Stimulated activated effector memory CD8-positive, alpha-beta T cell treated with anti-CD3 and anti-CD28 coated beads, Interleukin-12 subunit alpha, Interleukin-12 subunit beta, amount 100 ng/mL, for 72 hours (primary cell): ENCODE results near the gene CMKLR1.

Experiments
- ATAC-seq: fragments of 150-1000 bp; cut with Tn5 transposase; 2 replicates; pipeline ENCODE4 v1.10.0; 2021
- DNase-seq, 2 donors: peaks; one replicate each; pipeline ENCODE4 v3.0.0; 2021 to 2022; ENCODE audit warnings: low spot score in 2 of 2
- H3K27ac Mint-ChIP-seq: one replicate; pipeline ENCODE4 v1.8.0; 2022; ENCODE audit warnings: mild to moderate bottlenecking, mixed read lengths
- H3K36me3 Mint-ChIP-seq: one replicate; pipeline ENCODE4 v1.8.0; 2022; ENCODE audit warnings: mild to moderate bottlenecking, mixed read lengths
- H3K4me1 Mint-ChIP-seq: one replicate; pipeline ENCODE4 v1.8.0; 2022; ENCODE audit warnings: mixed read lengths
- H3K4me3 Mint-ChIP-seq: one replicate; pipeline ENCODE4 v1.8.0; 2022; ENCODE audit warnings: mild to moderate bottlenecking, mixed read lengths
- H3K9me3 Mint-ChIP-seq: one replicate; pipeline ENCODE4 v1.8.0; 2022; ENCODE audit warnings: mixed read lengths

CMKLR1 gene

GRCh38 chr12:108305991-108306501 is 33.1 kb downstream of the CMKLR1 start:
- no peaks in the 10 kb centered on the region for H3K9me3 Mint-ChIP-seq
- peak overlapping the region; percentile 57 for H3K4me3 Mint-ChIP-seq
- ATAC-seq (peak; percentile 69), DNase-seq (no peak)
- peaks cover 55% of the 10 kb centered on the region for H3K4me1 Mint-ChIP-seq
- H3K36me3 Mint-ChIP-seq: no peaks in the 10 kb centered on the region
- peak overlapping the region; percentile 38 for H3K27ac Mint-ChIP-seq

- Mint-ChIP-seq H3K4me1 (peaks cover 55% of the 10 kb centered on the region), H3K36me3 (no peaks in the 10 kb centered on the region), H3K4me3 (peak overlapping the region; percentile 57), H3K9me3 (no peaks in the 10 kb centered on the region), H3K27ac (no peak overlapping the region)
- peak in 1 of 2 donors; percentile 13 for DNase-seq
- ATAC-seq: peak; percentile 59
Observed at GRCh38 chr12:108305520-108305919, 33.6 kb downstream of the CMKLR1 start.

- ATAC-seq: no peak
- Mint-ChIP-seq H3K4me1 (peaks cover 55% of the 10 kb centered on the region), H3K36me3 (no peaks in the 10 kb centered on the region), H3K4me3 (no peak overlapping the region), H3K9me3 (no peaks in the 10 kb centered on the region), H3K27ac (peak overlapping the region; percentile 2)
- DNase-seq: no peak
Observed at GRCh38 chr12:108304633-108305032, 34.5 kb downstream of the CMKLR1 start.

- Mint-ChIP-seq H3K4me3 (no peak overlapping the region), H3K36me3 (no peaks in the 10 kb centered on the region), H3K4me1 (peaks cover 57% of the 10 kb centered on the region), H3K27ac (no peak overlapping the region), H3K9me3 (no peaks in the 10 kb centered on the region)
- DNase-seq: no peak
- no peak for ATAC-seq
Observed at GRCh38 chr12:108303703-108304102, 35.4 kb downstream of the CMKLR1 start.

GRCh38 chr12:108302403-108303311 is 36.5 kb downstream of the CMKLR1 start:
- peaks cover 3% of the 10 kb centered on the region for H3K9me3 Mint-ChIP-seq
- peaks cover 5% of the 10 kb centered on the region for H3K36me3 Mint-ChIP-seq
- no peak overlapping the region for H3K27ac Mint-ChIP-seq
- peak overlapping the region; percentile 2 for H3K4me3 Mint-ChIP-seq
- ATAC-seq: no peak
- peaks cover 61% of the 10 kb centered on the region for H3K4me1 Mint-ChIP-seq
- no peak for DNase-seq

GRCh38 chr12:108302016-108302402 is 37.1 kb downstream of the CMKLR1 start:
- H3K36me3 Mint-ChIP-seq: peaks cover 5% of the 10 kb centered on the region
- H3K4me1 Mint-ChIP-seq: peaks cover 58% of the 10 kb centered on the region
- peak overlapping the region; percentile 2 for H3K4me3 Mint-ChIP-seq
- no peak overlapping the region for H3K27ac Mint-ChIP-seq
- H3K9me3 Mint-ChIP-seq: peaks cover 3% of the 10 kb centered on the region
- no peak for ATAC-seq
- DNase-seq: no peak

GRCh38 chr12:108301346-108301745 is 37.8 kb downstream of the CMKLR1 start:
- Mint-ChIP-seq H3K4me3 (peak overlapping the region; percentile 2), H3K36me3 (peaks cover 5% of the 10 kb centered on the region), H3K27ac (no peak overlapping the region), H3K4me1 (peaks cover 52% of the 10 kb centered on the region), H3K9me3 (peaks cover 3% of the 10 kb centered on the region)
- no peak for DNase-seq
- no peak for ATAC-seq

- Mint-ChIP-seq H3K9me3 (peaks cover 3% of the 10 kb centered on the region), H3K4me1 (peaks cover 52% of the 10 kb centered on the region), H3K4me3 (no peak overlapping the region), H3K27ac (no peak overlapping the region), H3K36me3 (peaks cover 5% of the 10 kb centered on the region)
- ATAC-seq (no peak), DNase-seq (no peak)
Observed at GRCh38 chr12:108299980-108300696, 39.0 kb downstream of the CMKLR1 start.

GRCh38 chr12:108299516-108299915 is 39.6 kb downstream of the CMKLR1 start:
- Mint-ChIP-seq H3K9me3 (peaks cover 3% of the 10 kb centered on the region), H3K36me3 (peaks cover 5% of the 10 kb centered on the region), H3K4me3 (no peak overlapping the region), H3K27ac (no peak overlapping the region), H3K4me1 (peaks cover 47% of the 10 kb centered on the region)
- no peak for DNase-seq
- ATAC-seq: no peak

GRCh38 chr12:108298761-108299275 is 40.3 kb downstream of the CMKLR1 start:
- H3K4me1 Mint-ChIP-seq: peaks cover 42% of the 10 kb centered on the region

GRCh38 chr12:108297895-108298760 is 41.0 kb downstream of the CMKLR1 start:
- Mint-ChIP-seq H3K4me3 (no peak overlapping the region), H3K4me1 (peaks cover 42% of the 10 kb centered on the region)
- peak; percentile 86 for ATAC-seq

More at GRCh38 chr12:108298761-108299275, 40.3 kb downstream of the CMKLR1 start:
- H3K9me3 Mint-ChIP-seq: peaks cover 3% of the 10 kb centered on the region
- no peak overlapping the region for H3K4me3 Mint-ChIP-seq
- no peak for ATAC-seq
- no peak for DNase-seq
- H3K27ac Mint-ChIP-seq: peak overlapping the region; percentile 58
- H3K36me3 Mint-ChIP-seq: peaks cover 5% of the 10 kb centered on the region

GRCh38 chr12:108297424-108297823 is 41.7 kb downstream of the CMKLR1 start:
- Mint-ChIP-seq H3K9me3 (peaks cover 3% of the 10 kb centered on the region), H3K4me3 (no peak overlapping the region), H3K4me1 (peaks cover 42% of the 10 kb centered on the region), H3K27ac (no peak overlapping the region), H3K36me3 (peaks cover 5% of the 10 kb centered on the region)
- DNase-seq (no peak), ATAC-seq (no peak)

More at GRCh38 chr12:108297895-108298760, 41.0 kb downstream of the CMKLR1 start:
- H3K27ac Mint-ChIP-seq: peak overlapping the region; percentile 58
- H3K9me3 Mint-ChIP-seq: peaks cover 3% of the 10 kb centered on the region
- peaks cover 5% of the 10 kb centered on the region for H3K36me3 Mint-ChIP-seq
- DNase-seq: peak in 1 of 2 donors; percentile 58

- peaks cover 5% of the 10 kb centered on the region for H3K36me3 Mint-ChIP-seq
- no peak overlapping the region for H3K4me3 Mint-ChIP-seq
- H3K27ac Mint-ChIP-seq: no peak overlapping the region
- ATAC-seq (no peak), DNase-seq (no peak)
- peaks cover 38% of the 10 kb centered on the region for H3K4me1 Mint-ChIP-seq
- H3K9me3 Mint-ChIP-seq: peaks cover 3% of the 10 kb centered on the region
Observed at GRCh38 chr12:108296945-108297344, 42.2 kb downstream of the CMKLR1 start.

GRCh38 chr12:108295641-108296040 is 43.5 kb downstream of the CMKLR1 start:
- no peak for DNase-seq
- no peak overlapping the region for H3K4me3 Mint-ChIP-seq
- no peak overlapping the region for H3K27ac Mint-ChIP-seq
- H3K4me1 Mint-ChIP-seq: peaks cover 29% of the 10 kb centered on the region
- no peak for ATAC-seq
- H3K36me3 Mint-ChIP-seq: peaks cover 5% of the 10 kb centered on the region
- peaks cover 3% of the 10 kb centered on the region for H3K9me3 Mint-ChIP-seq
